DOHH2 (cell line): ENCODE measurements around the gene MYOC.

Source experiments
- H3F3A ChIP-seq: fragments of 200-600 bp; sonication (generic), shearing (Covaris generic); 2 replicates; pipeline ENCODE4 v1.6.0; 2016; ENCODE audit warnings: antibody characterized with exemption, mild to moderate bottlenecking; ENCODE audit not compliant: control insufficient read depth, insufficient read depth
- H3K27ac ChIP-seq: fragments of 200-600 bp; sonication (generic); 2 replicates; pipeline ENCODE4 v1.5.1; 2014; ENCODE audit warnings: low read depth, mild to moderate bottlenecking, low read length, moderate library complexity
- H3K27me3 ChIP-seq: fragments of 200-600 bp; sonication (generic); 2 replicates; pipeline ENCODE4 v1.6.1; 2014; ENCODE audit warnings: mild to moderate bottlenecking, low read length, mixed read lengths; ENCODE audit not compliant: control insufficient read depth
- H3K36me3 ChIP-seq: fragments of 200-600 bp; sonication (generic); 2 replicates; pipeline ENCODE4 v1.6.1; 2014; ENCODE audit warnings: mild to moderate bottlenecking, low read length, moderate library complexity, mixed read lengths; ENCODE audit not compliant: control insufficient read depth
- H3K4me1 ChIP-seq: fragments of 200-600 bp; sonication (generic); 2 replicates; pipeline ENCODE4 v1.6.1; 2014; ENCODE audit warnings: mild to moderate bottlenecking, low read length, mixed read lengths; ENCODE audit not compliant: control insufficient read depth
- H3K4me2 ChIP-seq: fragments of 200-600 bp; sonication (generic); 2 replicates; pipeline ENCODE4 v1.6.0; 2014; ENCODE audit warnings: mild to moderate bottlenecking, low read length, moderate library complexity
- H3K4me3 ChIP-seq: fragments of 200-600 bp; sonication (generic); 2 replicates; pipeline ENCODE4 v1.5.1; 2014; ENCODE audit warnings: mild to moderate bottlenecking, low read length, mixed read lengths
- H3K79me2 ChIP-seq: fragments of 200-600 bp; sonication (generic); 2 replicates; pipeline ENCODE4 v1.6.1; 2014; ENCODE audit warnings: mild to moderate bottlenecking, low read length, mixed read lengths; ENCODE audit not compliant: control insufficient read depth
- H3K9me2 ChIP-seq: fragments of 200-600 bp; sonication (generic); replicated peaks from 2 replicates; pipeline ENCODE4 v1.6.1; 2014; ENCODE audit warnings: mild to moderate bottlenecking, low read length, mixed read lengths; ENCODE audit not compliant: control insufficient read depth
- H3K9me3 ChIP-seq: fragments of 200-600 bp; sonication (generic); 2 replicates; pipeline ENCODE4 v1.6.1; 2014; ENCODE audit warnings: antibody characterized with exemption, low read length, mixed read lengths; ENCODE audit not compliant: control insufficient read depth, insufficient read depth
- H4K20me1 ChIP-seq: fragments of 200-600 bp; sonication (generic); 2 replicates; pipeline ENCODE4 v1.6.0; 2014; ENCODE audit warnings: low read depth, mild to moderate bottlenecking, antibody characterized with exemption, low read length, moderate library complexity; ENCODE audit not compliant: control insufficient read depth, insufficient read depth
- EZH2phosphoT487 ChIP-seq: fragments of 200-600 bp; sonication (generic); IDR thresholded peaks from 2 replicates; pipeline ENCODE4 v1.6.1; 2017; ENCODE audit warnings: borderline replicate concordance, mild to moderate bottlenecking, antibody characterized with exemption, low read length, moderate library complexity, mixed read lengths
- TF ChIP-seq, protein P1 (sequence below): fragments of 200-600 bp; sonication (generic); IDR thresholded peaks from one replicate; pipeline ENCODE4 v1.5.1; 2014; ENCODE audit warnings: antibody characterized with exemption, mild to moderate bottlenecking, low read depth, low read length; ENCODE audit not compliant: poor library complexity, severe bottlenecking

MYOC gene

DNA sequence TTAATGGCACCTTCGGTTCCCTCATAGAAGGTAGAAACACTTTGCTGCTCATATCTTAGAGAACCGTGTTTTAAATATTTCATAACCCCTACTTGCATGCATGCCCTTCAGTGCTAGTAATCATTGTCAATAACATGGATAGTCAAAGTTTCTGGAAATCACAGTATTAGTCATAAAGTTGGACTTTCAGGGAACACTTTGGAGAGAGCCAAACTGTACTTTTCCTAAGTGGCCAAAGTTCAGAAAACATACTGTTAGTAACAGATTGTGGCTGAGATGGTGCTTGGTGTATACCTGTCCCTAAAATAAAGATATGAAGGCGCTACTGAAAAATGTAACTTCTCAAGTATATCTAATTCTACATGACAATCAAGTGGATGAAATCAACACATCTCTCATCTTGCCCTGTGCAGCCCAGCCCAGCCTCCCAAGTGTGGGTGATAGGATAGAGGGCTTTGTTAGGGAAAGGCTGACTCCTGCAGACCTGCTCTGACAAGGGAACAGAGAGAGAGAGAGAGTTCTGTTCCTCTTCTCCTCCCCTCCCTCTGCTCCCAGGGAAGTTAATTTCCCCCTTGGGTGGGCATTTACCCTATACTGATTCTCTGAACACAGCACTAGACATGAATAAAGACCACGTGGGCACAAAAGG is 14.4 kb downstream of the MYOC start:
- Histone ChIP-seq H3K4me2 (no peak overlapping the region), H3K4me3 (no peak overlapping the region), H3K9me2 (no peaks in the 10 kb centered on the region), H3K27ac (no peak overlapping the region), H3K9me3 (no peaks in the 10 kb centered on the region), H3K79me2 (no peaks in the 10 kb centered on the region), H3K27me3 (no peaks in the 10 kb centered on the region), H4K20me1 (no peaks in the 10 kb centered on the region), H3F3A (no peaks in the 10 kb centered on the region), H3K4me1 (no peaks in the 10 kb centered on the region), H3K36me3 (no peaks in the 10 kb centered on the region)
- TF ChIP-seq EZH2phosphoT487, result no peak
- TF ChIP-seq, protein P1, sequence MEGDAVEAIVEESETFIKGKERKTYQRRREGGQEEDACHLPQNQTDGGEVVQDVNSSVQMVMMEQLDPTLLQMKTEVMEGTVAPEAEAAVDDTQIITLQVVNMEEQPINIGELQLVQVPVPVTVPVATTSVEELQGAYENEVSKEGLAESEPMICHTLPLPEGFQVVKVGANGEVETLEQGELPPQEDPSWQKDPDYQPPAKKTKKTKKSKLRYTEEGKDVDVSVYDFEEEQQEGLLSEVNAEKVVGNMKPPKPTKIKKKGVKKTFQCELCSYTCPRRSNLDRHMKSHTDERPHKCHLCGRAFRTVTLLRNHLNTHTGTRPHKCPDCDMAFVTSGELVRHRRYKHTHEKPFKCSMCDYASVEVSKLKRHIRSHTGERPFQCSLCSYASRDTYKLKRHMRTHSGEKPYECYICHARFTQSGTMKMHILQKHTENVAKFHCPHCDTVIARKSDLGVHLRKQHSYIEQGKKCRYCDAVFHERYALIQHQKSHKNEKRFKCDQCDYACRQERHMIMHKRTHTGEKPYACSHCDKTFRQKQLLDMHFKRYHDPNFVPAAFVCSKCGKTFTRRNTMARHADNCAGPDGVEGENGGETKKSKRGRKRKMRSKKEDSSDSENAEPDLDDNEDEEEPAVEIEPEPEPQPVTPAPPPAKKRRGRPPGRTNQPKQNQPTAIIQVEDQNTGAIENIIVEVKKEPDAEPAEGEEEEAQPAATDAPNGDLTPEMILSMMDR, result no peak

DNA sequence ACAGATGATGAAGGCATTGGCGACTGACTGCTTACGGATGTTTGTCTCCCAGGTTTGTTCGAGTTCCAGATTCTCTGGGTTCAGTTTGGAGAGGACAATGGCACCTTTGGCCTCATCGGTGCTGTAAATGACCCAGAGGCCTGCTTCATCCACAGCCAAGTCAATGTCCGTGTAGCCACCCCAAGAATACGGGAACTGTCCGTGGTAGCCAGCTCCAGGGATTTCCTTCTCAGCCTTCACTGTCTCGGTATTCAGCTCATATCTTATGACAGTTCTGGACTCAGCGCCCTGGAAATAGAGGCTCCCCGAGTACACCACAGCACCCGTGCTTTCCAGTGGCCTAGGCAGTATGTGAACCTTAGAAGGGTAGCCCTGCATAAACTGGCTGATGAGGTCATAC is 16.3 kb downstream of the MYOC start:
- no peaks in the 10 kb centered on the region for H3K4me1 ChIP-seq
- H3K4me3 ChIP-seq, result no peak overlapping the region
- no peaks in the 10 kb centered on the region for H3K9me2 ChIP-seq
- no peaks in the 10 kb centered on the region for H3F3A ChIP-seq
- H3K9me3 ChIP-seq, result no peaks in the 10 kb centered on the region
- no peaks in the 10 kb centered on the region for H4K20me1 ChIP-seq
- no peak overlapping the region for H3K27ac ChIP-seq
- H3K4me2 ChIP-seq, result no peak overlapping the region
- H3K27me3 ChIP-seq, result no peaks in the 10 kb centered on the region
- no peaks in the 10 kb centered on the region for H3K79me2 ChIP-seq
- H3K36me3 ChIP-seq, result no peaks in the 10 kb centered on the region
- TF ChIP-seq EZH2phosphoT487, result no peak
- TF ChIP-seq, protein P1, result no peak

DNA sequence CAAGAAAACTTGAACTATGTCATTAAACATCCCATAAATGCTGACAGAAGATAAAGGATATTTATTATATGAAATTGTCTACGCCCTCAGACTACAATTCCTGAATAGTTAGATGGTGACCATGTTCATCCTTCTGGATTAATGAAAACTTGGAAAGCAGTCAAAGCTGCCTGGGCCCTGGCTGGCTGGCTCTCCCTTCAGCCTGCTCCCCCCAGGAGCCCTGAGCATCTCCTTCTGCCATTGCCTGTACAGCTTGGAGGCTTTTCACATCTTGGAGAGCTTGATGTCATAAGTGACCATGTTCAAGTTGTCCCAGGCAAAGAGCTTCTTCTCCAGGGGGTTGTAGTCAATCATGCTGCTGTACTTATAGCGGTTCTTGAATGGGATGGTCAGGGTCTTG is 16.8 kb downstream of the MYOC start:
- no peaks in the 10 kb centered on the region for H3K9me3 ChIP-seq
- no peaks in the 10 kb centered on the region for H4K20me1 ChIP-seq
- H3K36me3 ChIP-seq, result no peaks in the 10 kb centered on the region
- H3K27ac ChIP-seq, result no peak overlapping the region
- H3K9me2 ChIP-seq, result no peaks in the 10 kb centered on the region
- H3K4me3 ChIP-seq, result no peak overlapping the region
- no peaks in the 10 kb centered on the region for H3K4me1 ChIP-seq
- H3K4me2 ChIP-seq, result no peak overlapping the region
- no peaks in the 10 kb centered on the region for H3F3A ChIP-seq
- no peaks in the 10 kb centered on the region for H3K79me2 ChIP-seq
- H3K27me3 ChIP-seq, result no peaks in the 10 kb centered on the region
- TF ChIP-seq EZH2phosphoT487, result no peak
- TF ChIP-seq, protein P1, result no peak
